HFF-Myc (cell line): ENCODE results near the gene LRP3.

Source experiments
- DNase-seq: peaks from one replicate; pipeline ENCODE4 v3.0.0-alpha.2; 2011; ENCODE audit warnings: low read depth; ENCODE audit errors: extremely low read depth
- H3K4me3 ChIP-seq: replicated peaks from 2 replicates; pipeline ENCODE4 v1.5.1; 2011; ENCODE audit warnings: low read depth, mild to moderate bottlenecking, control low read depth, low read length
- CTCF ChIP-seq: IDR thresholded peaks from 2 replicates; pipeline ENCODE4 v1.5.1; 2012; ENCODE audit warnings: mild to moderate bottlenecking, low read depth, low read length, control low read depth; ENCODE audit errors: missing control alignments

The LRP3 gene

GRCh38 chr19:33168528-33168927, 25.6 kb upstream of the LRP3 start:
- H3K4me3 ChIP-seq = no peak overlapping the region
- DNase-seq = no peak
- TF ChIP-seq CTCF = no peak

- no peak overlapping the region for H3K4me3 ChIP-seq
- no peak for TF ChIP-seq CTCF
- no peak for DNase-seq
Measured at GRCh38 chr19:33171222-33171795, 22.8 kb upstream of the LRP3 start.

GRCh38 chr19:33171916-33172359, 22.2 kb upstream of the LRP3 start:
- DNase-seq = peak; percentile 59
- TF ChIP-seq CTCF = no peak
- H3K4me3 ChIP-seq = no peak overlapping the region

GRCh38 chr19:33174186-33174585, 19.9 kb upstream of the LRP3 start:
- no peak overlapping the region for H3K4me3 ChIP-seq
- no peak for TF ChIP-seq CTCF
- no peak for DNase-seq

- TF ChIP-seq CTCF = no peak
- DNase-seq = no peak
- peak overlapping the region; percentile 94; the same call in 1 of the 2 replicates for H3K4me3 ChIP-seq
Measured at GRCh38 chr19:33175156-33175782, 18.9 kb upstream of the LRP3 start.

GRCh38 chr19:33175886-33176669, 18.1 kb upstream of the LRP3 start:
- no peak for DNase-seq
- H3K4me3 ChIP-seq = peak overlapping the region; percentile 94
- no peak for TF ChIP-seq CTCF
